Measurements from ENCODE around the gene TSR1. TPM values are rescaled to one million over a fixed set of nuclear protein-coding genes. Genes with fewer than 3 reads are reported as not detected.
A peak's percentile ranks its signal among the peaks of the same experiment; 100 is the strongest.

The TSR1 gene
- total RNA-seq, 1 donor from 2014 or later: 50.5 TPM

- H3K4me1 Mint-ChIP-seq: peaks cover 16% of the 10 kb centered on the region
Measured at GRCh38 chr17:2372180-2372579, 35.9 kb upstream of the TSR1 start.

GRCh38 chr17:2371183-2372130 lies 35.2 kb upstream of the TSR1 start:
- H3K4me3 Mint-ChIP-seq: no peak overlapping the region
- no peaks in the 10 kb centered on the region for H3K9me3 Mint-ChIP-seq
- H3K27me3 Mint-ChIP-seq (ENCODE audit: low read depth): no peaks in the 10 kb centered on the region
- DNase-seq (ENCODE audit: low read depth, low spot score): no peak
- H3K27ac Mint-ChIP-seq (ENCODE audit: unreplicated experiment): no peak overlapping the region
- peaks cover 20% of the 10 kb centered on the region for H3K4me1 Mint-ChIP-seq
- TF ChIP-seq CTCF (conservative IDR thresholded peaks at IDR 0.05): no peak
- no peaks in the 10 kb centered on the region for H3K36me3 Mint-ChIP-seq (ENCODE audit: low read depth)

More at GRCh38 chr17:2372180-2372579, 35.9 kb upstream of the TSR1 start:
- no peak for TF ChIP-seq CTCF (conservative IDR thresholded peaks at IDR 0.05)
- no peak for DNase-seq (ENCODE audit: low read depth, low spot score)
- H3K9me3 Mint-ChIP-seq: no peaks in the 10 kb centered on the region
- no peaks in the 10 kb centered on the region for H3K27me3 Mint-ChIP-seq (ENCODE audit: low read depth)
- no peaks in the 10 kb centered on the region for H3K36me3 Mint-ChIP-seq (ENCODE audit: low read depth)
- H3K4me3 Mint-ChIP-seq: no peak overlapping the region
- H3K27ac Mint-ChIP-seq (ENCODE audit: unreplicated experiment): no peak overlapping the region

GRCh38 chr17:2370211-2370589 lies 33.9 kb upstream of the TSR1 start:
- no peak for TF ChIP-seq CTCF (conservative IDR thresholded peaks at IDR 0.05)
- no peaks in the 10 kb centered on the region for H3K27me3 Mint-ChIP-seq (ENCODE audit: low read depth)
- H3K9me3 Mint-ChIP-seq: no peaks in the 10 kb centered on the region
- peak overlapping the region; percentile 81 for H3K27ac Mint-ChIP-seq (ENCODE audit: unreplicated experiment)
- no peak overlapping the region for H3K4me3 Mint-ChIP-seq
- H3K4me1 Mint-ChIP-seq: peaks cover 19% of the 10 kb centered on the region
- no peak for DNase-seq (ENCODE audit: low read depth, low spot score)
- no peaks in the 10 kb centered on the region for H3K36me3 Mint-ChIP-seq (ENCODE audit: low read depth)

- no peak overlapping the region for H3K4me3 Mint-ChIP-seq
- H3K9me3 Mint-ChIP-seq: no peaks in the 10 kb centered on the region
- peaks cover 14% of the 10 kb centered on the region for H3K4me1 Mint-ChIP-seq
- no peak for DNase-seq (ENCODE audit: low read depth, low spot score)
- no peak for TF ChIP-seq CTCF (conservative IDR thresholded peaks at IDR 0.05)
- H3K36me3 Mint-ChIP-seq (ENCODE audit: low read depth): no peaks in the 10 kb centered on the region
- no peaks in the 10 kb centered on the region for H3K27me3 Mint-ChIP-seq (ENCODE audit: low read depth)
- peak overlapping the region; percentile 81 for H3K27ac Mint-ChIP-seq (ENCODE audit: unreplicated experiment)
Measured at GRCh38 chr17:2369551-2370210, 33.4 kb upstream of the TSR1 start.

GRCh38 chr17:2369039-2369438 lies 32.8 kb upstream of the TSR1 start:
- Mint-ChIP-seq H3K27ac (ENCODE audit: unreplicated experiment) (peak overlapping the region; percentile 78), H3K4me1 (peaks cover 11% of the 10 kb centered on the region), H3K4me3 (no peak overlapping the region), H3K9me3 (no peaks in the 10 kb centered on the region), H3K27me3 (ENCODE audit: low read depth) (no peaks in the 10 kb centered on the region), H3K36me3 (ENCODE audit: low read depth) (no peaks in the 10 kb centered on the region)
- no peak for TF ChIP-seq CTCF (conservative IDR thresholded peaks at IDR 0.05)
- DNase-seq (ENCODE audit: low read depth, low spot score): no peak
